HepG2 (cell line): ENCODE data around the gene SRP68. TPM values are rescaled to one million over a fixed set of nuclear protein-coding genes. Genes with fewer than 3 reads are reported as not detected.
A peak's percentile ranks its signal among the peaks of the same experiment; 100 is the strongest.

Source experiments
- ATRX ChIP-seq: sonication (generic); formaldehyde crosslinking; IDR thresholded peaks from 2 replicates; pipeline ENCODE4 v1.4.0; 2020; ENCODE audit warnings: missing genetic modification reagents, borderline replicate concordance
- CREB1 ChIP-seq, 2 experiments: fragments of 450-650 bp in 1 of 2; IDR thresholded peaks; 2 replicates each; pipeline ENCODE4 v1.6.1; 2016 to 2017; ENCODE audit warnings: control low read depth in 1 of 2, mild to moderate bottlenecking in 1 of 2, missing compliant biosample characterization in 1 of 2, missing genetic modification characterization in 1 of 2
- FUBP1 ChIP-seq: sonication (generic); formaldehyde crosslinking; IDR thresholded peaks from 2 replicates; pipeline ENCODE4 v1.5.1; 2020; ENCODE audit warnings: missing genetic modification reagents, mild to moderate bottlenecking, borderline replicate concordance
- GFI1 ChIP-seq: sonication (generic); formaldehyde crosslinking; IDR thresholded peaks from 2 replicates; pipeline ENCODE4 v1.5.0; 2020; ENCODE audit warnings: missing genetic modification reagents, mild to moderate bottlenecking, borderline replicate concordance
- IKZF1 ChIP-seq: fragments of 450-650 bp; IDR thresholded peaks from 2 replicates; pipeline ENCODE4 v1.7.1; 2016
- KLF11 ChIP-seq: IDR thresholded peaks from 2 replicates; pipeline ENCODE4 v1.6.1; 2016; ENCODE audit warnings: missing compliant biosample characterization
- MED13 ChIP-seq: sonication (generic); formaldehyde crosslinking; IDR thresholded peaks from 2 replicates; pipeline ENCODE4 v1.5.0; 2020; ENCODE audit warnings: missing genetic modification reagents
- MTF1 ChIP-seq: sonication (generic); formaldehyde crosslinking; IDR thresholded peaks from 2 replicates; pipeline ENCODE4 v1.5.0; 2020; ENCODE audit warnings: missing genetic modification reagents
- NFIC ChIP-seq: IDR thresholded peaks from 2 replicates; pipeline ENCODE4 v1.6.1; 2012; ENCODE audit warnings: mild to moderate bottlenecking, low read length, inconsistent platforms
- SRSF4 ChIP-seq: fragments of 200-400 bp; formaldehyde crosslinking; IDR thresholded peaks from one replicate; pipeline ENCODE4 v1.6.1; 2018; ENCODE audit warnings: mild to moderate bottlenecking, low read depth, low read length, moderate library complexity; ENCODE audit not compliant: poor library complexity, severe bottlenecking
- TOE1 ChIP-seq: sonication (generic); formaldehyde crosslinking; IDR thresholded peaks from 2 replicates; pipeline ENCODE4 v1.4.0; 2020; ENCODE audit warnings: mild to moderate bottlenecking, missing genetic modification reagents
- ZBTB1 ChIP-seq: sonication (generic); formaldehyde crosslinking; IDR thresholded peaks from 2 replicates; pipeline ENCODE4 v1.4.0; 2020; ENCODE audit warnings: missing genetic modification reagents, borderline replicate concordance
- ZBTB20 ChIP-seq: sonication (generic); formaldehyde crosslinking; IDR thresholded peaks from 2 replicates; pipeline ENCODE4 v1.8.1; 2023; ENCODE audit warnings: missing genetic modification reagents, low read depth, mild to moderate bottlenecking, borderline replicate concordance
- ZFP36L2 ChIP-seq: sonication (generic); formaldehyde crosslinking; IDR thresholded peaks from 2 replicates; pipeline ENCODE4 v1.4.0; 2020; ENCODE audit warnings: missing genetic modification reagents
- ZNF3 ChIP-seq: IDR thresholded peaks from 2 replicates; pipeline ENCODE4 v1.7.0; 2017; ENCODE audit warnings: inconsistent platforms
- ZNF335 ChIP-seq: sonication (generic); formaldehyde crosslinking; IDR thresholded peaks from 2 replicates; pipeline ENCODE4 v1.4.0; 2020; ENCODE audit warnings: missing genetic modification reagents
- ZNF883 ChIP-seq: sonication (generic); formaldehyde crosslinking; IDR thresholded peaks from 2 replicates; pipeline ENCODE4 v1.5.1; 2020; ENCODE audit warnings: mild to moderate bottlenecking, missing genetic modification reagents; ENCODE audit errors: not compliant biosample characterization
- polyA plus RNA-seq, 8 experiments: library from polyadenylated mRNA; depleted of rRNA in 3 of 8; stranded (reverse) in 7 of 8; unstranded in 1 of 8; fragments of >200 nt; fragmentation: Illumina TruSeq in 4 of 8; extraction: Trizol in 4 of 8; gene quantifications; 2 replicates each; pipeline versions ENCODE4 v1.2.1 to v1.2.3, GENCODE V29; 2011 to 2016; ENCODE audit warnings: low read depth in 4 of 8, missing spikeins in 1 of 8, mixed read lengths in 1 of 8; ENCODE audit not compliant: insufficient read depth in 1 of 8
- total RNA-seq, 5 experiments: library from RNA; depleted of rRNA; stranded (reverse); fragments of >200 nt; fragmentation: Illumina TruSeq; extraction: Trizol; gene quantifications; 2 replicates each; pipeline ENCODE4 v1.2.3, GENCODE V29; 2016; ENCODE audit warnings: low read depth in 1 of 5
- TF ChIP-seq, protein P1 (sequence below): sonication (generic); formaldehyde crosslinking; IDR thresholded peaks from 2 replicates; pipeline ENCODE4 v1.5.0; 2020; ENCODE audit warnings: missing genetic modification reagents
- TF ChIP-seq, protein P2 (sequence below): IDR thresholded peaks from 2 replicates; pipeline ENCODE4 v1.6.1; 2016; ENCODE audit warnings: low read depth, missing genetic modification reagents, missing compliant biosample characterization

SRP68 gene
- total and polyA plus RNA-seq, 2 of the 13 experiments (the other 11 are each of a cell fraction or from before 2014, with no cell fraction given), result 39.8 to 74.3 TPM

DNA sequence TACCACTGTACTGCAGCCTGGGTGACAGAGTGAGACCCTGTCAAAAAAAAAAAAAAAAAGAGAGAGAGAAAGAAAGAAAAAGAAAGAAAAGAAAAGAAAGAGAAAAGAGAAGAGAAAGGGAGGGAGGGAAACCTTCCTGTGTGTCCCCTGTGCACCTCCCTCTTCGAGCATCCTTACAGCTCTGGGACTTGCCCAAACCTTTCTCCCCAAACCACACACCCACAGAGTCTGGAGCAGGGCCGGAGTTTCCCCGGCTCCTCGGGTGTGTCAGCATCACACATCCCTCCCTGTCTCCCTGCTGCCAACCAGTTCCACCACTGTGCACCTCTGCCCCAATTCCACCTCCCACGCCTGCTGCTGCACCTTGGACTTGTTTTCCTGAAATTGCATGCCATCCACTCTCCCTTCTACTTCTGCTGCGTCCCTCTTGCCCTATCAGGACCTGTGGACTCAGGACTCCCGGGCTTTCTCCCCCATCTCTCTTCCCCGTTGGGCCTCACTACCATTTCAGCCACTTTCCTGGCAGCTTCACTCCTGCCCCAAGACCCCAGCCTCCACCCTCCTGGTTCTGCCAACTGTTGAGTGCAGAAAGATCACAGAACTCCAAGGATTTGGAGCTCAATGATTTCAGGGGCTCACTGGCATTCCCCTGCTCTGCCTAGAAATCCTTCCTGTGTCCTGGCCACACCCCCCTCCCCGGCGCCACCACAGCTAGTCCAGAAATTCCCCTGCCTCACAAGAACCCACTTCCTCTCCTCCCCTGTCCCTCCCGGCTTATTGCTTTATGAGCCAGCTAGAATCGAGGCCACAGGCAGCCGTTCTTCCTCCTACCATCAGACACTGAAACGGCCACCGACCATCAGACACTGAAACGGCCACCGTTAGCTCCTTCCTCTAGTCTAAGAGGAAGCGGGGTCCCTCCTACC lies 75.4 kb downstream of the SRP68 start (continued):
- TF ChIP-seq FUBP1 (CRISPR knock-in tag) (peak; percentile 93; the same call in 1 of the 2 replicates), GFI1 (peak; percentile 32; the same call in 1 of the 2 replicates), MTF1 (CRISPR knock-in tag) (no peak), SRSF4 (no peak), ZNF3 (CRISPR knock-in tag) (peak; percentile 59; the same call in 1 of the 2 replicates), ZNF883 (CRISPR knock-in tag) (peak; percentile 47), MED13 (CRISPR knock-in tag) (no peak), KLF11 (CRISPR knock-in tag) (0 out of 2 replicates have a peak, but pooled peaks have one; percentile 81), NFIC (0 out of 2 replicates have a peak, but pooled peaks have one; percentile 51), CREB1 (IDR thresholded peaks at IDR 0.05) (peak; percentile 18; the same call in 1 of the 2 replicates), CREB1 (CRISPR knock-in tag; IDR thresholded peaks at IDR 0.05) (no peak), ZBTB1 (CRISPR knock-in tag) (no peak), ZFP36L2 (CRISPR knock-in tag) (no peak), ATRX (CRISPR knock-in tag) (no peak), ZBTB20 (CRISPR knock-in tag) (peak; percentile 38; the same call in 1 of the 2 replicates), TOE1 (CRISPR knock-in tag) (no peak), IKZF1 (no peak), ZNF335 (CRISPR knock-in tag) (0 out of 2 replicates have a peak, but pooled peaks have one; percentile 34)
- TF ChIP-seq, protein P1, sequence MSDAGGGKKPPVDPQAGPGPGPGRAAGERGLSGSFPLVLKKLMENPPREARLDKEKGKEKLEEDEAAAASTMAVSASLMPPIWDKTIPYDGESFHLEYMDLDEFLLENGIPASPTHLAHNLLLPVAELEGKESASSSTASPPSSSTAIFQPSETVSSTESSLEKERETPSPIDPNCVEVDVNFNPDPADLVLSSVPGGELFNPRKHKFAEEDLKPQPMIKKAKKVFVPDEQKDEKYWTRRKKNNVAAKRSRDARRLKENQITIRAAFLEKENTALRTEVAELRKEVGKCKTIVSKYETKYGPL, result no peak
- TF ChIP-seq, protein P2, sequence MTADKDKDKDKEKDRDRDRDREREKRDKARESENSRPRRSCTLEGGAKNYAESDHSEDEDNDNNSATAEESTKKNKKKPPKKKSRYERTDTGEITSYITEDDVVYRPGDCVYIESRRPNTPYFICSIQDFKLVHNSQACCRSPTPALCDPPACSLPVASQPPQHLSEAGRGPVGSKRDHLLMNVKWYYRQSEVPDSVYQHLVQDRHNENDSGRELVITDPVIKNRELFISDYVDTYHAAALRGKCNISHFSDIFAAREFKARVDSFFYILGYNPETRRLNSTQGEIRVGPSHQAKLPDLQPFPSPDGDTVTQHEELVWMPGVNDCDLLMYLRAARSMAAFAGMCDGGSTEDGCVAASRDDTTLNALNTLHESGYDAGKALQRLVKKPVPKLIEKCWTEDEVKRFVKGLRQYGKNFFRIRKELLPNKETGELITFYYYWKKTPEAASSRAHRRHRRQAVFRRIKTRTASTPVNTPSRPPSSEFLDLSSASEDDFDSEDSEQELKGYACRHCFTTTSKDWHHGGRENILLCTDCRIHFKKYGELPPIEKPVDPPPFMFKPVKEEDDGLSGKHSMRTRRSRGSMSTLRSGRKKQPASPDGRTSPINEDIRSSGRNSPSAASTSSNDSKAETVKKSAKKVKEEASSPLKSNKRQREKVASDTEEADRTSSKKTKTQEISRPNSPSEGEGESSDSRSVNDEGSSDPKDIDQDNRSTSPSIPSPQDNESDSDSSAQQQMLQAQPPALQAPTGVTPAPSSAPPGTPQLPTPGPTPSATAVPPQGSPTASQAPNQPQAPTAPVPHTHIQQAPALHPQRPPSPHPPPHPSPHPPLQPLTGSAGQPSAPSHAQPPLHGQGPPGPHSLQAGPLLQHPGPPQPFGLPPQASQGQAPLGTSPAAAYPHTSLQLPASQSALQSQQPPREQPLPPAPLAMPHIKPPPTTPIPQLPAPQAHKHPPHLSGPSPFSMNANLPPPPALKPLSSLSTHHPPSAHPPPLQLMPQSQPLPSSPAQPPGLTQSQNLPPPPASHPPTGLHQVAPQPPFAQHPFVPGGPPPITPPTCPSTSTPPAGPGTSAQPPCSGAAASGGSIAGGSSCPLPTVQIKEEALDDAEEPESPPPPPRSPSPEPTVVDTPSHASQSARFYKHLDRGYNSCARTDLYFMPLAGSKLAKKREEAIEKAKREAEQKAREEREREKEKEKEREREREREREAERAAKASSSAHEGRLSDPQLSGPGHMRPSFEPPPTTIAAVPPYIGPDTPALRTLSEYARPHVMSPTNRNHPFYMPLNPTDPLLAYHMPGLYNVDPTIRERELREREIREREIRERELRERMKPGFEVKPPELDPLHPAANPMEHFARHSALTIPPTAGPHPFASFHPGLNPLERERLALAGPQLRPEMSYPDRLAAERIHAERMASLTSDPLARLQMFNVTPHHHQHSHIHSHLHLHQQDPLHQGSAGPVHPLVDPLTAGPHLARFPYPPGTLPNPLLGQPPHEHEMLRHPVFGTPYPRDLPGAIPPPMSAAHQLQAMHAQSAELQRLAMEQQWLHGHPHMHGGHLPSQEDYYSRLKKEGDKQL (CRISPR knock-in tag), result peak; percentile 33; the same call in 1 of the 2 replicates
